HG03354 (cell line): Measurements from ENCODE around the gene KRTAP12-4.
"Not testable (repeated sequence)": the region's sequence is repeated elsewhere in the genome, so short reads cannot be mapped to it uniquely, and the experiment has no call there.

Experiments
- ATAC-seq: cut with Tn5 transposase; IDR thresholded peaks from one replicate; pipeline ENCODE4 v1.9.1; 2021; ENCODE audit warnings: mild to moderate bottlenecking; ENCODE audit not compliant: unreplicated experiment, poor library complexity, severe bottlenecking

KRTAP12-4 gene, protein sequence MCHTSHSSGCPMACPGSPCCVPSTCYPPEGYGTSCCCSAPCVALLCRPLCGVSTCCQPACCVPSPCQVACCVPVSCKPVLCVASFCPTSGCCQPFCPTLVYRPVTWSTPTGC

DNA sequence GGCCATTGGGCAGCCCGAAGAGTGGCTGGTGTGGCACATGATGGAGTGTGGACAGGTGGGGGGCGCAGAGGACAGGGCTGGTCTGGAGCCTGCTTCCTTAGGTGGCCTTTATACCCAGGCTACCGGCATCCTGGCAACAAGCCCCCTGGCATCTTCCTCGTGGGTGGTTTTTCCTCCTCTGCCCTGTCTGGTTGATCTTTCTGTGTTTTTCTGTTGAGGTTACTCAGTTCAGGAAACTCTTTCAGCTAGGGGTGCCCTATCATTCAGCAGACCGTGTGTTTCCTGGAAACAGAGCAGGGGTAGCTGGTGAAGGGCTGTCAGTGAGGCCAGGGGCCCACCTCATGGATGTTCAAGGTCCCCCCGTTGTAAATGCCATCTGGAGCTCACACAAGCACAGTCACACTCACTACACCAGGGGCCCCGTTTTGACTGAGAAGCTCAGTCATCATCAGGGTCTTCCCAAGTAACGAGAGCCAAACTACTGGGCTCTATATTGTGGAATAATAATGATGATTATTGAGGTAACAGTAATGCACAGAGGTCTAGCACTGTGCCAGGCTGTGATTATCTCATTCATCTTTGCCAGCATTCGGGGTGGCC lies at the start of gene KRTAP12-4:
Gene KRTAP12-4, minus strand, starts transcription at position 84 of the 600 bp plus-strand sequence. Its CDS starts 45 bp downstream, at position 39.
- ATAC-seq, result no peak

GRCh38 chr21:44703731-44704635 lies 49.5 kb upstream of the KRTAP12-4 start:
- ATAC-seq, result no peak

GRCh38 chr21:44702973-44703730 lies 48.7 kb upstream of the KRTAP12-4 start:
- no peak for ATAC-seq

DNA sequence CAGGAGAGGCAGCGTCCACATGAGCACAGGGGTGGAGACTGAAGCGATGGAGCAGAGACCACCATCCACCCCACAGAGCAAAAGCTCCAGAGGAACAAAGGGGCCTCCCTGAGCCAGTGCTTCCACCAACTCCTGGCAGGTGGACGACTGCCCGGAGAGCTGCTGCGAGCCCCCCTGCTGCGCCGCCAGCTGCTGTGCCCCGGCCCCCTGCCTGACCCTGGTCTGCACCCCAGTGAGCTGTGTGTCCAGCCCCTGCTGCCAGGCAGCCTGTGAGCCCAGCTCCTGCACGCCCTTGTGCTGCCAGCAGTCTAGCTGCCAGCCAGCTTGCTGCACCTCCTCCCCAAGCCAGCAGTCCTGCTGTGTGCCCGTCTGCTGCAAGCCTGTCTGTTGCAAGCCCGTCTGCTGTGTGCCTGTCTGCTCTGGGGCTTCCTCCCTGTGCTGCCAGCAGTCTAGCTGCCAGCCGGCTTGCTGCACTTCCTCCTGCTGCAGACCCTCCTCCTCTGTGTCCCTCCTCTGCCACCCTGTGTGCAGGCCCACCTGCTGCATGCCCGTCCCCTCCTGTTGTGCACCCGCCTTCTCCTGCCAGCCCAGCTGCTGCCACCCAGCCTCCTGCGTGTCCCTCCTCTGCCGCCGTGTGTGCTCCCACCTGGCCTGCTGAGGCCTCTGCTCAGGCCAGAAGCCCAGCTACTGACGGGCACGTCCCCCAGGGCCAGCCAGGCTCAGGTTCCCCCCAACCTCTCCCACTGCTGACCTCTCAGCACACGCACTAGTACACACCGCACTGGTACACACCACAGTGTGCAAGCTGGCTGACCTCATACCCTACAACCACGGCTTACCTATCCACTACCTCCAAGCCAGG lies 47.9 kb upstream of the KRTAP12-4 start:
- ATAC-seq, result no peak

GRCh38 chr21:44701541-44701940 lies 47.1 kb upstream of the KRTAP12-4 start:
- no peak for ATAC-seq

- no peak for ATAC-seq
Measured at GRCh38 chr21:44701023-44701400, 46.6 kb upstream of the KRTAP12-4 start.

DNA sequence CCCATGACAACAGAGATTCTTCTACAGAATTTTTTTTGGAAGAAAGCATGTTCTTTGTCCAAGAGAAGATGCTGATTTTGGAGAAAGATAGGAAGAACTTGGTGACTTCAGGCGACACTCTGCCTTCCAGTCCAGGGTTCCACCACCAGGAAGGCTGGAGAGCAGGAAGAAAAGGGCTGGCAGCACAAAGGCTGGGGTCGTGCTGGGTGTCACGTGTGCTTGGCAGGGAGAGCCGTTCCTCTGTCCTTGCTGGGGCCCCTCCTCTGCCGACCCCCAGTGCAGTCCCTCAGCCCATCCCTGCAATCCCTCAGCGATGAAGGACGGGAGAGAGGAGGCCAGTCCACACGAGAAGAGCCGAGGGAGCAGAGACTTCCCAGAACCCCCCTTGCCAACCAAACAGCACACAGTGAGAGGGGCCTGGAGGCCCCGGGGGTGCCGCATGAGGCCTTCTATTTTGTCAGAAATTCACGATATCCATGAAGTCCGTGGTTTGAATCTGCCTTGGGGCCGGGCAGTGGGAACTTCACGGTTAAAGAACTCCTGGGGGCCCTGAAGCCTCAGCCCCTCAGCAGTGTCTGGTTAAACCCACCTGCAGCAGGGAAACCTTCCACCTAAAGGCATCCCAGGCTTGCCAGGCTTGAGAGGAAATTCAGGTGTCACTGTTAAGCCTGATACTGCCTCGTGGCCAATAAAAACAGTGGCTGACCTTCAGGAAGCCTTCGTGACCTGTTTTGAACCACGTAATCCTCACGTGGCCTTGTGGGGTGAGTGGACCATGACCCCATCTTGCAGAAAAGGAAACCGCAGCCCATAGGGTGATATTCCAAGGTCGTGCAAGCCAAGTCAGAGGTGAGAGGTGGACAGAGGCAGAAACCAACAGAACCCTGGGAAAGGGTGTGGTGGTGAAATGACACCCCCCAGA lies 45.9 kb upstream of the KRTAP12-4 start:
- ATAC-seq, result no peak

GRCh38 chr21:44699502-44700001 lies 45.1 kb upstream of the KRTAP12-4 start:
- no peak for ATAC-seq

DNA sequence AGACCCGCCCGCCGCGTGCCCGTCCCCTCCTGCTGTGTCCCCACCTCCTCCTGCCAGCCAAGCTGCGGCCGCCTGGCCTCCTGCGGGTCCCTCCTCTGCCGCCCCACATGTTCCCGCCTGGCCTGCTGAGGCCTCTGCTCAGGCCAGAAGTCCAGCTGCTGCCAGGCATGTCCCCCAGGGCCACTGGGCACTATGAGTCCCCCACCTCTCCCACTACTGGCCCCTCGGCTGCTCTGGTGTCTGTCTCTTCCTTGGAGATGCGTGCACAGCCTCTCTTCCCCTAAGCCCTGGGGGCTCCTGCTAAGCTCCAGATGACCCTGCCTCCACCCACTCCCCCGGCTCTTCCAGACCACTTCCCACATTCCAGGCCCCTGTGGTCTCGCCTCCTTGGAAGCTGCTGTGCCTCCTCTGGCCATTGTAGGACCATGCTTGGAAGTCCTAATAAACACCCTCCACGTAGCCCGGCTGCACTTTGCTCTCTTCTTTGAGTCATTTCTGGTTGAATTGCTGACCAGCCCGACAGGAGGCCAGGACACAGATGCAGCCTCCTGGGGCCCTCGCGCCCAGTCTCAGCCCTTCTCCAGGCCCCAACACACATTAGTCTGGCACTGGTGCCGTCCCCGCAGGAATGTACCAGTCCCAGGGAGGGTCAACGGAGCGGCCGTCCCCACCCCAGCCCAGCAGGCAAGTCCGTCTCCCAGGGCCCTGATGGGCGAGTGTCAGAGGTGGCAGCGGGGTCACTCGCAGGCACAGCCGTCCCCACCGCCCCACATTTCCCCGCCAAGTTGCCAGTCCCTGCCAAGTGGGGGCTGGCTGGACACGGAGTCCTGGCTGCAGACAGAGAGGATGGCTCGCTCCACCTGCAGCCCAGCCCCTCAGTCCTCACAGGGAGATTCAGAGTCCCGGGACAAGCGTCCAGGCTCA lies 43.6 kb upstream of the KRTAP12-4 start:
- no peak for ATAC-seq

GRCh38 chr21:44697172-44697810 lies 42.8 kb upstream of the KRTAP12-4 start, which contains the start of gene KRTAP10-12:
Gene KRTAP10-12, plus strand, starts transcription at chr21:44697172. Its CDS starts 30 bp downstream, at chr21:44697202.
- ATAC-seq, result not testable (repeated sequence)

DNA sequence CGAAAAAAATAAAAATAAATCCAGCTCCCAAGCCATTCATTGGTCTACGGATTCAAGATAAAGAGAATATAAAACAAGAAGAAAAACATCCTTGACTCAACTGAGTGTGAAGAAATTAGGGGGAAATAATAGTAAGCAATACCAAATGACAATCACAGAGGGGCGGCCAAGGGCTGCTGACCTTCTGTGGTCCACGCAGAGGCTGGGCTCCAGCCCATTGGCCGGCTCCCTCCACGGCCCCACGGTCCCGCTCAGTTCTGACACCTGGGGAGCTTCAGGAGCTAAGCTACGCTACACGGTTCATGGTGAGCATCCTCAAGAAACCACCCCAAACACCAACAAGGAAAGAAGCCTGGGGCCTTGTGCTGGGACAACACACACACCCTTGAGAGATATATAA lies 42.1 kb upstream of the KRTAP12-4 start:
- ATAC-seq, result no peak

DNA sequence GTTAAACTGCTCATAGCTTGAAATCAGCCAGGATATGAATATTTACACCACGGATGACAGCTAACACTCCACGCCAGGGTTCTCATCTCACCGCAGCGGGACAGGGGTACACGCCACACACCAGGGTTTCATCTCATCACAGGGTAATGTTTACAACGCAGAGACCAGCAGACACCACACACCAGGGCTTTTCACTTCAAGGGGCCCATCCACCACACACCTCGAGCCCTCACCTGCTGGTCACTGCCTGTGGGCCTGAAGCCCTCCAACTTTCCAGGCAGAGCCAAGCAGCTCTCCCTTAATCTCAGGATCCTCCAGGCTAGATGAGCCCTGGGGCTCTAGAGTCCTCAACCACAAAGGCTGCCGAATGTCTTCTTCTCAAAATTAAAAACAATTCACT lies 41.2 kb upstream of the KRTAP12-4 start:
- ATAC-seq, result no peak

- ATAC-seq, result no peak
Measured at GRCh38 chr21:44695184-44695583, 40.7 kb upstream of the KRTAP12-4 start.

DNA sequence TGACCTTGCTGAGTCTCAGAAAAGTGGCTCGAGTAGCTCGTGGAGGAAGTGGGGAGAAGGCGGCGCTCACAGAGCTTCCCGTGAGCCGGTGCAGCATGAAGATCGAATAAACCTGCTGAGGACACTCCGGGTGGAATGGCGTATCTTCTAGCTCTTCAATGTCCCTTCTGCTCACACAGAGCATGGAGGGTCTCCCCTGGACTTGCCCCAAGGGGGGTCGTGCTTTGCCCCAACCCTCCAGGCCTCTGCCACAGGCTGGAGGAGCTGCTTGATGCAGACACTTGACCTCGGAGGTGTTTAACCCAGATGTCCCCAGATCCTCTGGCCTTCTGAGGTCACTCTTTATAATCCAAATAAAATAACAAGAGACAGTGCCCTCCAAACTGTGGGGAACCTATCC lies 40.3 kb upstream of the KRTAP12-4 start:
- ATAC-seq, result no peak

DNA sequence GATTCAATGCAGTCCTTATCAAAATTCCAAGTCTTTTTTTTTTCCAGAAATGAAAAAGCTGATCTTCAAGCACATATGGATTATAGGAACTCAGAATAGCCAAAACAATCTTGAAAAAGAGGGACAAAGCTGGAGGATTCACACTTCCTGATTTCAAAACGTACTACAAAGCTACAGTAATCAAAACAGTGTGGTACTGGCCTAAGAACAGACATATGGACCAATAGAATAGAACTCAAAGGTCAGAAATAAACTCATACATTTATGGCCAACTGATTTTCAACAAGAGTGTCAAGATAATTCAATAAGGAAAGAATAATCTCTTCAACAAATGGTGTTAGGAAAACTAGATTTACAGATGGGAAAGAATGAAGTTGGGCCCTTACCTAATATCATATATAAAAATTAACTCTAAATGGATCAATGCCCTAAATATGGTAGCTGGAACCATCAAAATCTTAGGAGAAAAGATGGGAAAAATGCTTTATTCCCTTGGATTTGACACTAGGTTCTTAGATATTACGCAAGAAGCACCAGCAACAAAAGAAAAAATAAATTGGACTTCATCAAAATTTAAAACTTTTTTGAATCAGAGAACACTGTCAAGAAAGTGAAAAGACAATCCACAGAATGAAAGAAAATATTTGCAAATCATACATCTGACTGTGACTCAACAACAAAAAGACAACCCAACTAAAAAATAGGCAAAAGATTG lies 38.5 kb upstream of the KRTAP12-4 start:
- ATAC-seq, result no peak

GRCh38 chr21:44691686-44692085 lies 37.2 kb upstream of the KRTAP12-4 start:
- ATAC-seq, result no peak
